ENCODE measurements around the gene RGS11.

RGS11 gene

DNA sequence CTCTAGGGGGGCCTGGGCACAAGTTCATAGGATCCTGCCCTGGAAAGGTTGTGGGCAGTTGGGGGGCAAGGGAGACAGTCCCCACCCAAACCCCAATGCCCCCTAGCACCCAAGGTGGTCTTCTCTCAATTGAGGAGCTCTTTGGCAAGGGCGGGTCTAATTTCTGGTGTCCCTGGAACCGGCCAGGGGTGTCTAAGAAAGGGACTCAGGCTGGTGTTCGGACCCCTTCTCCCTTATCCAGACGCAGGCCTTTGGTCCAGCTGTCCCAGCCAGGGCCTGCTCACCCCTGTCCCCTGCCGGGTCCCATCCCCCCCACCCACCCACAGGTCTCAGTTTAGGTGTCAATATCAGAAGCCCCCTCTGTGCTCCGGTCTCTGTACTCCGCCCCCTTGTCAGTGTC is 3.8 kb upstream of the RGS11 start:
- ATAC-seq: no peak
- no peak for TF ChIP-seq ZC3H10 (CRISPR knock-in tag; IDR thresholded peaks at IDR 0.05)
- no peak for TF ChIP-seq ZFP3 (CRISPR knock-in tag; IDR thresholded peaks at IDR 0.05)
- TF ChIP-seq BACH2 (CRISPR knock-in tag; IDR thresholded peaks at IDR 0.05; ENCODE audit: borderline replicate concordance): no peak
- TF ChIP-seq TSHZ2 (CRISPR knock-in tag; IDR thresholded peaks at IDR 0.05): no peak
- TF ChIP-seq, protein P1, sequence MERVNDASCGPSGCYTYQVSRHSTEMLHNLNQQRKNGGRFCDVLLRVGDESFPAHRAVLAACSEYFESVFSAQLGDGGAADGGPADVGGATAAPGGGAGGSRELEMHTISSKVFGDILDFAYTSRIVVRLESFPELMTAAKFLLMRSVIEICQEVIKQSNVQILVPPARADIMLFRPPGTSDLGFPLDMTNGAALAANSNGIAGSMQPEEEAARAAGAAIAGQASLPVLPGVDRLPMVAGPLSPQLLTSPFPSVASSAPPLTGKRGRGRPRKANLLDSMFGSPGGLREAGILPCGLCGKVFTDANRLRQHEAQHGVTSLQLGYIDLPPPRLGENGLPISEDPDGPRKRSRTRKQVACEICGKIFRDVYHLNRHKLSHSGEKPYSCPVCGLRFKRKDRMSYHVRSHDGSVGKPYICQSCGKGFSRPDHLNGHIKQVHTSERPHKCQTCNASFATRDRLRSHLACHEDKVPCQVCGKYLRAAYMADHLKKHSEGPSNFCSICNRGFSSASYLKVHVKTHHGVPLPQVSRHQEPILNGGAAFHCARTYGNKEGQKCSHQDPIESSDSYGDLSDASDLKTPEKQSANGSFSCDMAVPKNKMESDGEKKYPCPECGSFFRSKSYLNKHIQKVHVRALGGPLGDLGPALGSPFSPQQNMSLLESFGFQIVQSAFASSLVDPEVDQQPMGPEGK (CRISPR knock-in tag; IDR thresholded peaks at IDR 0.05; ENCODE audit: borderline replicate concordance): no peak

DNA sequence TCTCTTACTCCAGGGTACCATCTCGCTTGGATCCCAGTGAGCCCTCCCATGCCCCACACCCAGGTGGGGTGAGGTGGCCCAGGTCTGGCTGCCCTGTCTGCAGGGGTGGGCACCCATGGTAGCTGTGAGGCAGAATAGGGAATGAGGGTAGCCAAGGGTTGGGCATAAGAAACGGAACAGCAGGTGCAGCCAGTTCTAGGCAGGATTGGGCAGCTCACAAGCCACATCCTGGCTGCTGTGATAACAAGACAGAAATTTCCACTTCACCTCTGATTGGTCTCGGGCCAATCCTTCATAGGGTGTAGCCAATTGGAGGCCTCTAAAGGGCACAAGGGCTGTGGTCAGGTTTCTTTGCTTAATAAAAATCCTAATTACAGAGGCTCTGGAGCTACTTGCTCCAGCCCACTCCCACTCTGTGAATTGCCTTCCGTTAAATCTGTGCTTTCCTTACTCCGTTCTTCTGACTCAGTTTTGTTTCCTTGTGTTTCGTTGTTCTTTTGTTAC is 3.2 kb upstream of the RGS11 start:
- TF ChIP-seq TSHZ2 (CRISPR knock-in tag; IDR thresholded peaks at IDR 0.05): no peak
- ATAC-seq: peak; percentile 54

GRCh38 chr16:276426-277077 is 808 bp upstream of the RGS11 start:
- no peak for TF ChIP-seq ZNF565 (CRISPR knock-in tag; conservative IDR thresholded peaks at IDR 0.05; ENCODE audit: low read depth)
- no peak for TF ChIP-seq POU6F1 (CRISPR knock-in tag; IDR thresholded peaks at IDR 0.05; ENCODE audit: borderline replicate concordance, low read depth)
- TF ChIP-seq, protein P2, sequence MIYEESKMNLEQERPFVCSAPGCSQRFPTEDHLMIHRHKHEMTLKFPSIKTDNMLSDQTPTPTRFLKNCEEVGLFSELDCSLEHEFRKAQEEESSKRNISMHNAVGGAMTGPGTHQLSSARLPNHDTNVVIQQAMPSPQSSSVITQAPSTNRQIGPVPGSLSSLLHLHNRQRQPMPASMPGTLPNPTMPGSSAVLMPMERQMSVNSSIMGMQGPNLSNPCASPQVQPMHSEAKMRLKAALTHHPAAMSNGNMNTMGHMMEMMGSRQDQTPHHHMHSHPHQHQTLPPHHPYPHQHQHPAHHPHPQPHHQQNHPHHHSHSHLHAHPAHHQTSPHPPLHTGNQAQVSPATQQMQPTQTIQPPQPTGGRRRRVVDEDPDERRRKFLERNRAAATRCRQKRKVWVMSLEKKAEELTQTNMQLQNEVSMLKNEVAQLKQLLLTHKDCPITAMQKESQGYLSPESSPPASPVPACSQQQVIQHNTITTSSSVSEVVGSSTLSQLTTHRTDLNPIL (CRISPR knock-in tag; IDR thresholded peaks at IDR 0.05; ENCODE audit: low read depth): no peak
- no peak for TF ChIP-seq TSHZ2 (CRISPR knock-in tag; IDR thresholded peaks at IDR 0.05)
- no peak for TF ChIP-seq ESRRG (CRISPR knock-in tag; IDR thresholded peaks at IDR 0.05)
- no peak for TF ChIP-seq ZNF70 (CRISPR knock-in tag; IDR thresholded peaks at IDR 0.05)
- no peak for TF ChIP-seq ARNTL (CRISPR knock-in tag; IDR thresholded peaks at IDR 0.05; ENCODE audit: borderline replicate concordance, low read depth)
- TF ChIP-seq ZC3H10 (CRISPR knock-in tag; IDR thresholded peaks at IDR 0.05): no peak
- TF ChIP-seq RARB (CRISPR knock-in tag; IDR thresholded peaks at IDR 0.05): no peak
- no peak for TF ChIP-seq ZFP30 (CRISPR knock-in tag; IDR thresholded peaks at IDR 0.05)
- TF ChIP-seq TCF4 (CRISPR knock-in tag; IDR thresholded peaks at IDR 0.05; ENCODE audit: borderline replicate concordance): no peak
- TF ChIP-seq OSR1 (CRISPR knock-in tag; IDR thresholded peaks at IDR 0.05): no peak
- no peak for TF ChIP-seq TOX (CRISPR knock-in tag; IDR thresholded peaks at IDR 0.05; ENCODE audit: borderline replicate concordance)
- ATAC-seq: no peak
